HepG2 (cell line): Measurements from ENCODE around the gene MTCH1. TPM values are rescaled to one million over a fixed set of nuclear protein-coding genes. Genes with fewer than 3 reads are reported as not detected.

Experiments used
- HES4 ChIP-seq: sonication (generic); formaldehyde crosslinking; IDR thresholded peaks from 2 replicates; pipeline ENCODE4 v1.9.0; 2021; ENCODE audit warnings: mild to moderate bottlenecking, missing genetic modification reagents, borderline replicate concordance
- HMG20B ChIP-seq: conservative IDR thresholded peaks from 2 replicates; pipeline ENCODE4 v1.6.1; 2016; ENCODE audit warnings: missing genetic modification reagents, missing compliant biosample characterization
- KLF11 ChIP-seq: IDR thresholded peaks from 2 replicates; pipeline ENCODE4 v1.6.1; 2016; ENCODE audit warnings: missing compliant biosample characterization
- MLLT10 ChIP-seq: sonication (generic); formaldehyde crosslinking; IDR thresholded peaks from 2 replicates; pipeline ENCODE4 v1.4.0; 2020; ENCODE audit warnings: missing genetic modification reagents
- MYNN ChIP-seq: sonication (generic); formaldehyde crosslinking; IDR thresholded peaks from 2 replicates; pipeline ENCODE4 v1.4.0; 2020; ENCODE audit warnings: mild to moderate bottlenecking, low read depth, missing genetic modification reagents
- NCOA2 ChIP-seq: sonication (generic); formaldehyde crosslinking; IDR thresholded peaks from 2 replicates; pipeline ENCODE4 v1.8.0; 2022; ENCODE audit warnings: inconsistent platforms
- PRMT3 ChIP-seq: sonication (generic); formaldehyde crosslinking; IDR thresholded peaks from 2 replicates; pipeline ENCODE4 v1.8.1; 2022; ENCODE audit warnings: low read depth, mild to moderate bottlenecking, moderate library complexity, missing genetic modification reagents, borderline replicate concordance
- SMAD9 ChIP-seq: sonication (generic); formaldehyde crosslinking; IDR thresholded peaks from 2 replicates; pipeline ENCODE4 v1.5.1; 2020; ENCODE audit warnings: mild to moderate bottlenecking, missing genetic modification reagents
- SNAPC2 ChIP-seq: sonication (generic); formaldehyde crosslinking; IDR thresholded peaks from 2 replicates; pipeline ENCODE4 v1.8.1; 2022; ENCODE audit warnings: mild to moderate bottlenecking, missing genetic modification reagents
- TFDP2 ChIP-seq: sonication (generic); formaldehyde crosslinking; IDR thresholded peaks from 2 replicates; pipeline ENCODE4 v1.4.0; 2020; ENCODE audit warnings: missing genetic modification reagents
- ZBED4 ChIP-seq: sonication (generic); formaldehyde crosslinking; IDR thresholded peaks from 2 replicates; pipeline ENCODE4 v1.4.0; 2020; ENCODE audit warnings: missing genetic modification reagents, borderline replicate concordance
- ZFP41 ChIP-seq: sonication (generic); formaldehyde crosslinking; IDR thresholded peaks from 2 replicates; pipeline ENCODE4 v1.4.0; 2020; ENCODE audit warnings: mild to moderate bottlenecking, missing genetic modification reagents, borderline replicate concordance
- ZFP82 ChIP-seq: sonication (generic); formaldehyde crosslinking; IDR thresholded peaks from 2 replicates; pipeline ENCODE4 v1.5.1; 2020; ENCODE audit warnings: mild to moderate bottlenecking, missing genetic modification reagents, borderline replicate concordance
- ZMAT5 ChIP-seq: sonication (generic); formaldehyde crosslinking; IDR thresholded peaks from 2 replicates; pipeline ENCODE4 v1.5.0; 2020; ENCODE audit warnings: mild to moderate bottlenecking, low read depth, missing genetic modification reagents, borderline replicate concordance
- ZNF235 ChIP-seq: sonication (generic); formaldehyde crosslinking; IDR thresholded peaks from 2 replicates; pipeline ENCODE4 v1.8.1; 2023; ENCODE audit warnings: mild to moderate bottlenecking, missing genetic modification reagents, borderline replicate concordance
- ZNF33B ChIP-seq: sonication (generic); formaldehyde crosslinking; IDR thresholded peaks from 2 replicates; pipeline ENCODE4 v1.5.1; 2020; ENCODE audit warnings: mild to moderate bottlenecking, missing genetic modification reagents
- ZNF549 ChIP-seq: sonication (generic); formaldehyde crosslinking; IDR thresholded peaks from 2 replicates; pipeline ENCODE4 v1.5.0; 2020; ENCODE audit warnings: missing genetic modification reagents
- ZNF639 ChIP-seq: conservative IDR thresholded peaks from 2 replicates; pipeline ENCODE4 v1.6.1; 2018; ENCODE audit warnings: missing genetic modification reagents
- polyA plus RNA-seq, 8 experiments: library from polyadenylated mRNA; depleted of rRNA in 3 of 8; stranded (reverse) in 7 of 8; unstranded in 1 of 8; fragments of >200 nt; fragmentation: Illumina TruSeq in 4 of 8; extraction: Trizol in 4 of 8; gene quantifications; 2 replicates each; pipeline versions ENCODE4 v1.2.1 to v1.2.3, GENCODE V29; 2011 to 2016; ENCODE audit warnings: low read depth in 4 of 8, missing spikeins in 1 of 8, mixed read lengths in 1 of 8; ENCODE audit not compliant: insufficient read depth in 1 of 8
- total RNA-seq, 5 experiments: library from RNA; depleted of rRNA; stranded (reverse); fragments of >200 nt; fragmentation: Illumina TruSeq; extraction: Trizol; gene quantifications; 2 replicates each; pipeline ENCODE4 v1.2.3, GENCODE V29; 2016; ENCODE audit warnings: low read depth in 1 of 5
- TF ChIP-seq, protein P1 (sequence below): sonication (generic); formaldehyde crosslinking; IDR thresholded peaks from 2 replicates; pipeline ENCODE4 v1.4.0; 2020; ENCODE audit warnings: missing genetic modification reagents
- TF ChIP-seq, protein P2 (sequence below): sonication (generic); formaldehyde crosslinking; IDR thresholded peaks from 2 replicates; pipeline ENCODE4 v1.8.0; 2022; ENCODE audit warnings: mild to moderate bottlenecking, missing genetic modification reagents

MTCH1 gene
- total and polyA plus RNA-seq, 2 of the 13 experiments (the other 11 are each of a cell fraction or from before 2014, with no cell fraction given) = 86.2 to 144 TPM

- no peak; the same call in 1 of the 2 replicates for TF ChIP-seq ZNF33B (CRISPR knock-in tag)
- TF ChIP-seq SNAPC2 = 0 out of 2 replicates have a peak, but pooled peaks have one; percentile 56
- TF ChIP-seq ZNF549 (CRISPR knock-in tag) = no peak
- peak; percentile 89 for TF ChIP-seq TFDP2 (CRISPR knock-in tag)
- no peak; the same call in none of the 2 replicates for TF ChIP-seq NCOA2 (CRISPR knock-in tag)
- TF ChIP-seq MLLT10 (CRISPR knock-in tag) = no peak
- peak; percentile 71; the same call in 1 of the 2 replicates for TF ChIP-seq MYNN (CRISPR knock-in tag)
- TF ChIP-seq ZMAT5 = no peak
- TF ChIP-seq ZFP41 (CRISPR knock-in tag) = no peak
- TF ChIP-seq ZNF639 (CRISPR knock-in tag) = peak; percentile 88
- TF ChIP-seq HMG20B (CRISPR knock-in tag) = 0 out of 2 replicates have a peak, but pooled peaks have one; percentile 12
- no peak for TF ChIP-seq PRMT3 (CRISPR knock-in tag)
- TF ChIP-seq ZFP82 (CRISPR knock-in tag) = no peak
- no peak for TF ChIP-seq SMAD9 (CRISPR knock-in tag)
- TF ChIP-seq KLF11 (CRISPR knock-in tag) = no peak
- TF ChIP-seq HES4 (CRISPR knock-in tag) = peak; percentile 86
- TF ChIP-seq, protein P1, sequence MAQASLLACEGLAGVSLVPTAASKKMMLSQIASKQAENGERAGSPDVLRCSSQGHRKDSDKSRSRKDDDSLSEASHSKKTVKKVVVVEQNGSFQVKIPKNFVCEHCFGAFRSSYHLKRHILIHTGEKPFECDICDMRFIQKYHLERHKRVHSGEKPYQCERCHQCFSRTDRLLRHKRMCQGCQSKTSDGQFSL (CRISPR knock-in tag) = 0 out of 2 replicates have a peak, but pooled peaks have one; percentile 27
- TF ChIP-seq, protein P2, sequence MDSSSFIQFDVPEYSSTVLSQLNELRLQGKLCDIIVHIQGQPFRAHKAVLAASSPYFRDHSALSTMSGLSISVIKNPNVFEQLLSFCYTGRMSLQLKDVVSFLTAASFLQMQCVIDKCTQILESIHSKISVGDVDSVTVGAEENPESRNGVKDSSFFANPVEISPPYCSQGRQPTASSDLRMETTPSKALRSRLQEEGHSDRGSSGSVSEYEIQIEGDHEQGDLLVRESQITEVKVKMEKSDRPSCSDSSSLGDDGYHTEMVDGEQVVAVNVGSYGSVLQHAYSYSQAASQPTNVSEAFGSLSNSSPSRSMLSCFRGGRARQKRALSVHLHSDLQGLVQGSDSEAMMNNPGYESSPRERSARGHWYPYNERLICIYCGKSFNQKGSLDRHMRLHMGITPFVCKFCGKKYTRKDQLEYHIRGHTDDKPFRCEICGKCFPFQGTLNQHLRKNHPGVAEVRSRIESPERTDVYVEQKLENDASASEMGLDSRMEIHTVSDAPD (CRISPR knock-in tag) = no peak; the same call in 1 of the 2 replicates
- peak; percentile 48 for TF ChIP-seq ZBED4 (CRISPR knock-in tag)
- no peak for TF ChIP-seq ZNF235 (CRISPR knock-in tag)
These were observed at the start of gene MTCH1 (continued) for GRCh38 chr6:36985808-36986703.
